Upper lobe of left lung (tissue), 4 donors: ENCODE measurements around the gene ANXA2.

Experiments used
- POLR2A ChIP-seq, 4 donors: fragments of 450-650 bp; IDR thresholded peaks; one replicate each; pipeline ENCODE4 v1.5.1; 2016 to 2017; ENCODE audit warnings: antibody characterized with exemption in 4 of 4, mild to moderate bottlenecking in 2 of 4
- POLR2AphosphoS5 ChIP-seq, 2 donors: sonication (generic); formaldehyde crosslinking; IDR thresholded peaks; one replicate each; pipeline ENCODE4 v1.5.1; 2017; ENCODE audit warnings: antibody characterized with exemption in 2 of 2
- TF ChIP-seq, protein P1 (sequence below), 6 experiments: fragments of 450-650 bp in 4 of 6; fragments of 200-600 bp in 2 of 6; sonication (generic) in 2 of 6; IDR thresholded peaks; one replicate each; pipeline ENCODE4 v1.5.1; 2016 to 2019; ENCODE audit warnings: antibody characterized with exemption in 6 of 6

DNA sequence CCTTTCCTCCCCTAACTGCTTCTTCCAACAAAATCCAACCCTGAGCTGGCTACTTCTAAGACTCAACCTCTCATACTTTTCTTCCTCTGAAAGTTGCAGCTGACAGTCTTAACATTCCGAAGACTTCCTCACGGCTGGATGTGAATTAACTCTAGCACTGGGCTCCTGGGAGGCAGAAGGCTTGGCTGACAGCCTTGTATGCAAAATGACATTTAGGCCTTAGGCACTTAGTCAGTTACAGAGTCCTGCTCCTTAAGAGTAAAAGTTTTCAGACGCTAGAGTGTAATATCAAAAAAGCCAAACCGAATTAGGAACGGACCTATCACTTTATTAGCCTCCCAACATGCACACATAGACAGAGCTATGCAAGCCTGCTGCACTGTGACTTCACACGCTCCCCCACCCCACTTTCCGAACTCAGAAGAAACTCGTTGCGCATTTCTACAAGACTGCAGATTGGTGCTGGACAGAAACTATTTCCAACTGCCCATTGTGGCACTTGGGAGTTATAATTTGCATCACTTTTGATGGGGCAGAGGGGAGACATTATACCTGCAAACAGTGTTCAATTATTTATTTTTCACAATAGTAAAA, 15.5 kb upstream of the ANXA2 start:
- TF ChIP-seq POLR2A (IDR thresholded peaks at IDR 0.05) (no peak), POLR2AphosphoS5 (IDR thresholded peaks at IDR 0.05) (no peak)
- TF ChIP-seq, protein P1, sequence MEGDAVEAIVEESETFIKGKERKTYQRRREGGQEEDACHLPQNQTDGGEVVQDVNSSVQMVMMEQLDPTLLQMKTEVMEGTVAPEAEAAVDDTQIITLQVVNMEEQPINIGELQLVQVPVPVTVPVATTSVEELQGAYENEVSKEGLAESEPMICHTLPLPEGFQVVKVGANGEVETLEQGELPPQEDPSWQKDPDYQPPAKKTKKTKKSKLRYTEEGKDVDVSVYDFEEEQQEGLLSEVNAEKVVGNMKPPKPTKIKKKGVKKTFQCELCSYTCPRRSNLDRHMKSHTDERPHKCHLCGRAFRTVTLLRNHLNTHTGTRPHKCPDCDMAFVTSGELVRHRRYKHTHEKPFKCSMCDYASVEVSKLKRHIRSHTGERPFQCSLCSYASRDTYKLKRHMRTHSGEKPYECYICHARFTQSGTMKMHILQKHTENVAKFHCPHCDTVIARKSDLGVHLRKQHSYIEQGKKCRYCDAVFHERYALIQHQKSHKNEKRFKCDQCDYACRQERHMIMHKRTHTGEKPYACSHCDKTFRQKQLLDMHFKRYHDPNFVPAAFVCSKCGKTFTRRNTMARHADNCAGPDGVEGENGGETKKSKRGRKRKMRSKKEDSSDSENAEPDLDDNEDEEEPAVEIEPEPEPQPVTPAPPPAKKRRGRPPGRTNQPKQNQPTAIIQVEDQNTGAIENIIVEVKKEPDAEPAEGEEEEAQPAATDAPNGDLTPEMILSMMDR (IDR thresholded peaks at IDR 0.05): no peak
